K562 (cell line): ENCODE measurements around the gene ANK3. TPM values are rescaled to one million over a fixed set of nuclear protein-coding genes. Genes with fewer than 3 reads are reported as not detected.

Experiments used
- BRD4 ChIP-seq: fragments of 200-600 bp; sonication (generic); IDR thresholded peaks from 2 replicates; pipeline ENCODE4 v1.6.1; 2017; ENCODE audit warnings: inconsistent platforms
- E2F6 ChIP-seq, 2 experiments: IDR thresholded peaks; 2 replicates each; pipeline ENCODE4 v1.6.1; 2011; ENCODE audit warnings: borderline replicate concordance in 1 of 2, control low read depth in 1 of 2, low read depth in 1 of 2, low read length in 1 of 2, mild to moderate bottlenecking in 1 of 2, mixed read lengths in 1 of 2, moderate library complexity in 1 of 2; ENCODE audit not compliant: insufficient read depth in 1 of 2, insufficient read length in 1 of 2, poor library complexity in 1 of 2, severe bottlenecking in 1 of 2; ENCODE audit errors: extremely low read depth in 1 of 2
- ETV6 ChIP-seq, 3 experiments: fragments of 150-350 bp in 1 of 3; sonication (generic) in 1 of 3; formaldehyde crosslinking in 1 of 3; IDR thresholded peaks; 2 replicates each; pipeline versions ENCODE4 v1.6.1 to v1.8.0; 2014 to 2022; ENCODE audit warnings: borderline replicate concordance in 2 of 3, low read depth in 2 of 3, antibody characterized with exemption in 1 of 3, low read length in 1 of 3, mild to moderate bottlenecking in 1 of 3, missing genetic modification reagents in 1 of 3
- KLF13 ChIP-seq: fragments of 450-650 bp; IDR thresholded peaks from 2 replicates; pipeline ENCODE4 v1.6.1; 2016; ENCODE audit warnings: missing genetic modification characterization, low read depth, mild to moderate bottlenecking, missing compliant biosample characterization, moderate library complexity, borderline replicate concordance
- NCOA2 ChIP-seq, 2 experiments: fragments of 450-650 bp; IDR thresholded peaks; 2 replicates each; pipeline ENCODE4 v1.6.1; 2018; ENCODE audit warnings: mild to moderate bottlenecking in 2 of 2, moderate library complexity in 1 of 2; ENCODE audit not compliant: partially characterized antibody in 2 of 2
- PTBP1 ChIP-seq: fragments of 200-400 bp; formaldehyde crosslinking; IDR thresholded peaks from 2 replicates; pipeline ENCODE4 v1.6.1; 2017; ENCODE audit warnings: low read depth, low read length
- RBM22 ChIP-seq: fragments of 200-400 bp; formaldehyde crosslinking; IDR thresholded peaks from 2 replicates; pipeline ENCODE4 v1.6.1; 2018; ENCODE audit warnings: low read length, low read depth; ENCODE audit not compliant: poor library complexity, severe bottlenecking
- SMAD4 ChIP-seq: fragments of 250-450 bp; sonication (Bioruptor Pico); conservative IDR thresholded peaks from 2 replicates; pipeline ENCODE4 v1.8.0; 2021; ENCODE audit warnings: inconsistent platforms, mild to moderate bottlenecking, moderate library complexity
- SMC3 ChIP-seq: conservative IDR thresholded peaks from 2 replicates; pipeline ENCODE4 v1.6.1; 2011; ENCODE audit warnings: low read depth, low read length, improper control_type of control experiment; ENCODE audit not compliant: insufficient read depth
- SUPT5H ChIP-seq: fragments of 450-650 bp; IDR thresholded peaks from 2 replicates; pipeline ENCODE4 v1.6.1; 2016
- TAF15 ChIP-seq: fragments of 200-400 bp; formaldehyde crosslinking; IDR thresholded peaks from 2 replicates; pipeline ENCODE4 v1.6.1; 2017; ENCODE audit warnings: mild to moderate bottlenecking, low read depth, low read length, moderate library complexity
- TBL1XR1 ChIP-seq, 2 experiments: IDR thresholded peaks; 2 replicates each; pipeline ENCODE4 v1.6.1; 2012; ENCODE audit warnings: improper control_type of control experiment in 2 of 2, low read length in 2 of 2, mild to moderate bottlenecking in 1 of 2
- TRIM25 ChIP-seq: fragments of 450-650 bp; IDR thresholded peaks from 2 replicates; pipeline ENCODE4 v1.7.0; 2016; ENCODE audit warnings: borderline replicate concordance
- ZBTB1 ChIP-seq: sonication (generic); formaldehyde crosslinking; IDR thresholded peaks from 2 replicates; pipeline ENCODE4 v1.8.1; 2023; ENCODE audit warnings: missing genetic modification reagents, low read depth, mild to moderate bottlenecking, borderline replicate concordance
- ZNF12 ChIP-seq: sonication (generic); formaldehyde crosslinking; IDR thresholded peaks from 2 replicates; pipeline ENCODE4 v1.4.0; 2020; ENCODE audit warnings: mild to moderate bottlenecking, missing genetic modification reagents
- ZNF584 ChIP-seq: fragments of 200-800 bp; sonication (Bioruptor generic); IDR thresholded peaks from 2 replicates; pipeline ENCODE4 v1.6.1; 2016; ENCODE audit warnings: low read depth, mild to moderate bottlenecking, missing genetic modification characterization, missing compliant biosample characterization
- ZNF780A ChIP-seq: fragments of 250-450 bp; sonication (Bioruptor Pico); IDR thresholded peaks from 2 replicates; pipeline ENCODE4 v1.5.0; 2021; ENCODE audit warnings: mild to moderate bottlenecking
- ZNF79 ChIP-seq: fragments of 250-450 bp; sonication (Bioruptor Pico); IDR thresholded peaks from 2 replicates; pipeline ENCODE4 v1.4.0; 2020; ENCODE audit warnings: low read depth, mild to moderate bottlenecking, moderate library complexity
- polyA plus RNA-seq, 8 experiments: library from polyadenylated mRNA; depleted of rRNA in 4 of 8; stranded (reverse) in 5 of 8; unstranded in 3 of 8; fragments of >200 nt; fragmentation: Nextera tagmentation in 2 of 8; fragmentation: Illumina TruSeq in 1 of 8; extraction: Ambion mirVana in 2 of 8; extraction: Trizol in 1 of 8; gene quantifications; 2 replicates each; pipeline versions ENCODE4 v1.2.1 to v1.2.3, GENCODE V29; 2011 to 2014; ENCODE audit warnings: inconsistent platforms in 1 of 8, missing spikeins in 1 of 8
- total RNA-seq, 7 experiments: library from RNA; depleted of rRNA in 6 of 7; stranded (reverse); fragments of >200 nt in 6 of 7; fragmentation: Illumina TruSeq in 2 of 7; extraction: Trizol in 2 of 7; gene quantifications; 2 replicates each; pipeline versions ENCODE4 v1.2.1 to v1.2.3, GENCODE V29; 2011 to 2021; ENCODE audit warnings: low replicate concordance in 1 of 7
- TF ChIP-seq, protein P1 (sequence below): IDR thresholded peaks from 3 replicates; pipeline ENCODE4 v1.6.1; 2011; ENCODE audit warnings: borderline replicate concordance, mild to moderate bottlenecking, moderate library complexity; ENCODE audit not compliant: insufficient read length; ENCODE audit errors: extremely low read depth
- TF ChIP-seq, protein P2 (sequence below): sonication (generic); formaldehyde crosslinking; IDR thresholded peaks from 2 replicates; pipeline ENCODE4 v1.8.0; 2022; ENCODE audit warnings: mild to moderate bottlenecking, missing genetic modification reagents

ANK3 gene
- total and polyA plus RNA-seq, 9 of the 15 experiments (the other 6 are each of a cell fraction or from before 2014, with no cell fraction given), result 10.0 to 32.3 (median 17.9) TPM

DNA sequence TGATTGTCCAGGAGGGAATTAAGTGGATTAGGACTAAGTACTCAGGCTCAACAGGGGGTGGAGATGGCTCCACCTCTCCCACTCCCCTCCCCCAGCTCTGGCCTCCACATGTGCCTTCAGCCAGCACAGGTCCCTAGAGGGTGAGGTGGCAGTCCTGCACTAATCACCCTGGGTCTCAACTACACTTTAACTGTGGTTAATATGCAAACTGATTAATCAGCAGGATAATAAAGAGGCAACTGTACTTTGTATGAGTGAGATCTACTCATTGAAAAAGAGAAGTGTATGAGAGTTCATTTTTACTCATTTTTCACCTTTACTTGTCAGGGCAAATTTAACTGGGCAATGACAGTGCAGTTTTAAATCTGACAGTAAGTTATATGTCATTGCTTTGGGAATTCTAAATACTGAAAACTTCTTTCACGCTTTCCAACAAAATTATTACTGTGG, 259.5 kb downstream of the ANK3 start (continued):
- no peak for TF ChIP-seq TRIM25
- no peak for TF ChIP-seq ZNF584 (CRISPR knock-in tag)
- TF ChIP-seq ETV6 (IDR thresholded peaks at IDR 0.05; ENCODE audit: borderline replicate concordance in 1 of 2, low read depth in 2 of 2, low read length in 1 of 2), result no peak
- TF ChIP-seq ETV6 (CRISPR knock-in tag; IDR thresholded peaks at IDR 0.05; ENCODE audit: borderline replicate concordance), result no peak
- no peak for TF ChIP-seq ZNF79 (CRISPR knock-in tag)
- TF ChIP-seq SUPT5H, result peak; percentile 45; the same call in 1 of the 2 replicates
- TF ChIP-seq, protein P1, sequence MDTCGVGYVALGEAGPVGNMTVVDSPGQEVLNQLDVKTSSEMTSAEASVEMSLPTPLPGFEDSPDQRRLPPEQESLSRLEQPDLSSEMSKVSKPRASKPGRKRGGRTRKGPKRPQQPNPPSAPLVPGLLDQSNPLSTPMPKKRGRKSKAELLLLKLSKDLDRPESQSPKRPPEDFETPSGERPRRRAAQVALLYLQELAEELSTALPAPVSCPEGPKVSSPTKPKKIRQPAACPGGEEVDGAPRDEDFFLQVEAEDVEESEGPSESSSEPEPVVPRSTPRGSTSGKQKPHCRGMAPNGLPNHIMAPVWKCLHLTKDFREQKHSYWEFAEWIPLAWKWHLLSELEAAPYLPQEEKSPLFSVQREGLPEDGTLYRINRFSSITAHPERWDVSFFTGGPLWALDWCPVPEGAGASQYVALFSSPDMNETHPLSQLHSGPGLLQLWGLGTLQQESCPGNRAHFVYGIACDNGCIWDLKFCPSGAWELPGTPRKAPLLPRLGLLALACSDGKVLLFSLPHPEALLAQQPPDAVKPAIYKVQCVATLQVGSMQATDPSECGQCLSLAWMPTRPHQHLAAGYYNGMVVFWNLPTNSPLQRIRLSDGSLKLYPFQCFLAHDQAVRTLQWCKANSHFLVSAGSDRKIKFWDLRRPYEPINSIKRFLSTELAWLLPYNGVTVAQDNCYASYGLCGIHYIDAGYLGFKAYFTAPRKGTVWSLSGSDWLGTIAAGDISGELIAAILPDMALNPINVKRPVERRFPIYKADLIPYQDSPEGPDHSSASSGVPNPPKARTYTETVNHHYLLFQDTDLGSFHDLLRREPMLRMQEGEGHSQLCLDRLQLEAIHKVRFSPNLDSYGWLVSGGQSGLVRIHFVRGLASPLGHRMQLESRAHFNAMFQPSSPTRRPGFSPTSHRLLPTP, result no peak
- TF ChIP-seq ZBTB1 (CRISPR knock-in tag), result no peak
- no peak for TF ChIP-seq KLF13
- peak in 1 of 2 experiments; percentile 69 for TF ChIP-seq E2F6 (IDR thresholded peaks at IDR 0.05; ENCODE audit: borderline replicate concordance in 1 of 2, extremely low read depth in 1 of 2, insufficient read depth in 1 of 2, insufficient read length in 1 of 2, low read depth in 1 of 2, low read length in 1 of 2, poor library complexity in 1 of 2, severe bottlenecking in 1 of 2)
- TF ChIP-seq TBL1XR1 (IDR thresholded peaks at IDR 0.05; ENCODE audit: low read length in 2 of 2), result no peak
- TF ChIP-seq, protein P2, sequence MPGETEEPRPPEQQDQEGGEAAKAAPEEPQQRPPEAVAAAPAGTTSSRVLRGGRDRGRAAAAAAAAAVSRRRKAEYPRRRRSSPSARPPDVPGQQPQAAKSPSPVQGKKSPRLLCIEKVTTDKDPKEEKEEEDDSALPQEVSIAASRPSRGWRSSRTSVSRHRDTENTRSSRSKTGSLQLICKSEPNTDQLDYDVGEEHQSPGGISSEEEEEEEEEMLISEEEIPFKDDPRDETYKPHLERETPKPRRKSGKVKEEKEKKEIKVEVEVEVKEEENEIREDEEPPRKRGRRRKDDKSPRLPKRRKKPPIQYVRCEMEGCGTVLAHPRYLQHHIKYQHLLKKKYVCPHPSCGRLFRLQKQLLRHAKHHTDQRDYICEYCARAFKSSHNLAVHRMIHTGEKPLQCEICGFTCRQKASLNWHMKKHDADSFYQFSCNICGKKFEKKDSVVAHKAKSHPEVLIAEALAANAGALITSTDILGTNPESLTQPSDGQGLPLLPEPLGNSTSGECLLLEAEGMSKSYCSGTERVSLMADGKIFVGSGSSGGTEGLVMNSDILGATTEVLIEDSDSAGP (CRISPR knock-in tag), result no peak
- TF ChIP-seq NCOA2 (IDR thresholded peaks at IDR 0.05; ENCODE audit: partially characterized antibody in 2 of 2), result peak in 1 of 2 experiments; percentile 16
- TF ChIP-seq ZNF780A (CRISPR knock-in tag), result no peak
- no peak for TF ChIP-seq ZNF12
- no peak for TF ChIP-seq PTBP1
- TF ChIP-seq SMAD4 (CRISPR knock-in tag), result peak; percentile 48; the same call in 1 of the 2 replicates
- peak; percentile 67; the same call in 1 of the 2 replicates for TF ChIP-seq BRD4
- no peak for TF ChIP-seq TAF15
- no peak for TF ChIP-seq SMC3
- TF ChIP-seq RBM22, result no peak
